Measurements from ENCODE around the gene SCCPDH.

SCCPDH gene

DNA sequence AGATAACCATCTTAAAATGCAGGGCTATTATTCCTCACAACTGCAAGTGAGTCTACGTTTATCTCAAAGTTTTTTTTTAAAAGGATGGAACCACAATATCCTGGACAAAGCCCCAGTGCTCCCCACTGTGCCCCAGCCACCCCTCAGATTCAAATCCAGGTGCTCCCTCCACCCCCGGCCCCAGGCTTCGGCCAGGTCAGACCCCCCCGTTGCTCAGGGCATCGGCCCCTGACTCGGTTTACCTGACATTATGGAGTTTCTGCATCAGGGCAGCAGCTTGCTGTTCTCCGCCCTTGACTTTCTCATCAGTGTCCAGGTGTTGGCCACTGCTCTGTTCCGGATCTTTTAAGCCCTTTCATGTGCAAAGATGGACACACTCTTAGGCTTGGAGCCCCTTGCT lies 72.9 kb downstream of the SCCPDH start:
- no peak overlapping the region for H3K4me3 ChIP-seq

DNA sequence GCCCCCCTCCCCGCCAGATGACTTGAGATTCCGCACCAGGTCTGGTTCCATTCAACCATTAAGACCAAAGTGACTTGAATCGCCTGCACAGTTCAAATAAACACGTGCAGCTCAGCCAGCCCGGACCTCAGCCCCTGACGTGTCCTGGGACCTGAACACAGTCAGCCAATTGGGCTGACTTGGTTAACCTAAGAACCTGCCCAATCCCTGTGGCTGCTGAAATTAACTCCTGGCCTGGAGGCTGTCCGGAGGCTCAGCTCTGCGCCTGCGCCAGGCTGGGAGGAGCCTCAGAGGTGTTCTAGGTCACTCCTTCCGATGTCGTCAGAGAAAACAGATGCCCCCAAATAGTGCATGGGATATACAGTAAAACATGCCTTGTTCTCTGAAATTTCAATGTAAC lies 73.4 kb downstream of the SCCPDH start:
- Histone ChIP-seq H3K4me3 (no peak overlapping the region), H3K27ac (no peak overlapping the region)
- no peak for DNase-seq (ENCODE audit: low spot score)
- TF ChIP-seq, protein P1, sequence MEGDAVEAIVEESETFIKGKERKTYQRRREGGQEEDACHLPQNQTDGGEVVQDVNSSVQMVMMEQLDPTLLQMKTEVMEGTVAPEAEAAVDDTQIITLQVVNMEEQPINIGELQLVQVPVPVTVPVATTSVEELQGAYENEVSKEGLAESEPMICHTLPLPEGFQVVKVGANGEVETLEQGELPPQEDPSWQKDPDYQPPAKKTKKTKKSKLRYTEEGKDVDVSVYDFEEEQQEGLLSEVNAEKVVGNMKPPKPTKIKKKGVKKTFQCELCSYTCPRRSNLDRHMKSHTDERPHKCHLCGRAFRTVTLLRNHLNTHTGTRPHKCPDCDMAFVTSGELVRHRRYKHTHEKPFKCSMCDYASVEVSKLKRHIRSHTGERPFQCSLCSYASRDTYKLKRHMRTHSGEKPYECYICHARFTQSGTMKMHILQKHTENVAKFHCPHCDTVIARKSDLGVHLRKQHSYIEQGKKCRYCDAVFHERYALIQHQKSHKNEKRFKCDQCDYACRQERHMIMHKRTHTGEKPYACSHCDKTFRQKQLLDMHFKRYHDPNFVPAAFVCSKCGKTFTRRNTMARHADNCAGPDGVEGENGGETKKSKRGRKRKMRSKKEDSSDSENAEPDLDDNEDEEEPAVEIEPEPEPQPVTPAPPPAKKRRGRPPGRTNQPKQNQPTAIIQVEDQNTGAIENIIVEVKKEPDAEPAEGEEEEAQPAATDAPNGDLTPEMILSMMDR (IDR thresholded peaks at IDR 0.05): no peak

More for the DNA sequence above, 72.9 kb downstream of the SCCPDH start:
- DNase-seq (ENCODE audit: low spot score): no peak
- TF ChIP-seq, protein P1 (IDR thresholded peaks at IDR 0.05): no peak
- no peak overlapping the region for H3K27ac ChIP-seq

DNA sequence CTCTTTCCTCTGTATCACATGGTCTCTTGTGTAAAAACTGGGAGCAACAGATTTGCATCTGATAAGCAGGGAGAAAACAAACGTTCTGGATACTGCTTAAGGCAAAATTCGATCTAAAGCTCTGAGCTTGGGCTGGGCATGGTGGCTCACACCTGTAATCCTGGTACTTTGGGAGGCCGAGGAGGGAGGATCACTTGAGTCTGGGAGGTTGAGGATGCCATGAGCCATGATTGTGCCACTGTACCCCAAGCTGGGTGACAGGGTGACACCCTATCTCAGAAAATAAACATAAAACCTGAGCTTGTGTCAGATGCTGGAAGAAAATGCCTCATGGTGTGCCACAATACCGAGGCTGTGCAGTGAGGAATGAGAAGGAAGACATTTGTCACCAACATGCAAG lies 73.9 kb downstream of the SCCPDH start:
- TF ChIP-seq, protein P1 (IDR thresholded peaks at IDR 0.05): no peak
- no peak overlapping the region for H3K27ac ChIP-seq
- no peak for DNase-seq (ENCODE audit: low spot score)
- H3K4me3 ChIP-seq: no peak overlapping the region

DNA sequence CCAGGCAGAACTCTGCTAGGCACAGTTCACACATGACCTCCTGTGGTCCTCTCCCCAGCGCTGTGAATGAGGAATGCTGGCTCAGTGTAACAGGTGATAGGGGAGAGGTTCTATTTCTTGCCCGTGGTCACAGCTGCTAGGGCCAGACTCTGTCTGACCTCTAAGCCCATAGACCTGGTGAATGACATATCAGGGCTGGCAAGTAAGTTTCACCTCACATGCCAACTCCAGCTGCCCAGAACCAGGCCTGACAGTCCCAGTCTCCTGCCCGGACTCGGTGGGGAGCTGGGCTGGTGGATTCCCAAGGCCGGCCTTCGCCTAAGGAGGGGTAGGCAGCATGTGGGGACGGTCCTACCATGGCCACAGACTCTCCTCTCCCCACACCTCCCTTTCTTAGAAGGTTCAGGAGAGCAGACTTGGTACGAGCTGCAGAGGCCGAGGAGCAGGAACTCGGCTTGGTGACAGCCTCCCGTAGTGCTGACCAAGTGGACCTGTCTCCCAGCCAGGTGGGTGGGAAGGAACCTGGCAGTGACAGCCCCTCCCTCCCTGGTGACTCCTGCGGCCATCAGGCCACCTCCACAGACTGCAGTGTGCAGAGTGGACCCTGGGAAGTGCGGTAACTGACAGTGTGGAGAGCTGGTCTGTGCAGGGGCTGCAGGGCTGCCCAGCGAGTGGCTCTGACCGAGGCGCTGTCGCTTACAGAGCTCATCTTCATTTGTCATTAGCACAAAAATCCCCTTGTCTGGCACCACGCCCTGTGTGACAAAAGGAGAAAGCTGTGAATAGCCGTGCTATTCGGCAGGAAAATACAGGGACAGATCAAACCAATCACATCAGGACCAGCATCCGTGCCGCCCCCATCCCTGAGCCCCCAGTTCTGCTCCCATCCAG lies 74.6 kb downstream of the SCCPDH start:
- Histone ChIP-seq H3K4me3 (no peak overlapping the region), H3K27ac (no peak overlapping the region)
- DNase-seq (ENCODE audit: low spot score): no peak
- TF ChIP-seq, protein P1 (IDR thresholded peaks at IDR 0.05): no peak

DNA sequence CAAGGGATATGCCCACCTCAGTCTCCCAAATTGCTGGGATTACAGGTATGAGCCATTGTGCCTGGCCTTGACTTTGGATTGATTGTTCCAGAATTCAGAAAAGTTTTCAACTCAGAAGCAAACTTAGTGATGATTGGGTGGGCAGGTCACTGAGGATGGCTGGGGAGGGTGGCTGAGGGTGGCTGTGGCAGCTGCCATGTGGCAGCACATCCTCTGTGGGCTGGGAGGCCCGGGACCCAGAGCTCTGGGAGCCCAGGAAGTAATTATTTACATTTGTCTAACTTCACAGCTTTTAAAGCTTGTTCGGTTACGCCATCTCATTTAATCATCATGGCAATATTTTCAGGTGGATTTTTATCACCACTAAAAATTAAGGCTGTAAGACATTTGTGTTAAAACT lies 76.1 kb downstream of the SCCPDH start:
- TF ChIP-seq, protein P1 (IDR thresholded peaks at IDR 0.05): no peak
- H3K4me3 ChIP-seq: no peak overlapping the region
- DNase-seq (ENCODE audit: low spot score): no peak
- no peak overlapping the region for H3K27ac ChIP-seq

DNA sequence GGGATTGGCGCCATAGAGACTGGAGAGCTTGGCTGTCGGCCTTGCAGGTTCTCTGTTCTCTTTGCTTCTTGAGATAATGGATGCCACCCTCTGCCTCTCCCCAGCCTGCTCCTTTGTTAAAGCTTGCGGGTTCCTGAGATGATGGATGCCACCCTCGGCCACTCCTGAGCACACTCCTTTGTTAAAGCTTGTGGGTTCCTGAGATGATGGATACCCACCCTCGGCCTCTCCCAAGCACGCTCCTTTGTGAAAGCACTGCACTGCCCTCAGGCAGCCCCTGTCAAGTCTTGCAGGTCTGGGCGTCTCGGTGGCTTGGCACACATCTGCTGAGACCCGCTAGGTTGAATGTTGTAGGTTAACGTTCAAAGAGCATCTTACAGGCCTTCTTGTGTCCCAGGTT lies 76.5 kb downstream of the SCCPDH start:
- TF ChIP-seq, protein P1 (IDR thresholded peaks at IDR 0.05): no peak
- Histone ChIP-seq H3K27ac (no peak overlapping the region), H3K4me3 (no peak overlapping the region)
- DNase-seq (ENCODE audit: low spot score): peak; percentile 59
